K562 (cell line): ENCODE results near the gene FBXO46. TPM values are rescaled to one million over a fixed set of nuclear protein-coding genes. Genes with fewer than 3 reads are reported as not detected.

Source experiments
- BCOR ChIP-seq: fragments of 450-650 bp; IDR thresholded peaks from 2 replicates; pipeline ENCODE4 v1.6.1; 2016
- CBFB ChIP-seq: sonication (generic); formaldehyde crosslinking; IDR thresholded peaks from 2 replicates; pipeline ENCODE4 v1.4.0; 2020; ENCODE audit warnings: mild to moderate bottlenecking, missing genetic modification reagents
- CBX2 ChIP-seq: fragments of 200-600 bp; sonication (generic); IDR thresholded peaks from one replicate; pipeline ENCODE4 v1.6.1; 2012; ENCODE audit warnings: mild to moderate bottlenecking, low read length, inconsistent platforms; ENCODE audit not compliant: insufficient read depth, poor library complexity, severe bottlenecking
- CBX3 ChIP-seq, 2 experiments: IDR thresholded peaks; 1 replicate in 1 of 2; 2 replicates in 1 of 2; pipeline ENCODE4 v1.6.1; 2012; ENCODE audit warnings: inconsistent platforms in 2 of 2, low read length in 2 of 2, borderline replicate concordance in 1 of 2, control low read depth in 1 of 2
- E2F5 ChIP-seq: sonication (generic); formaldehyde crosslinking; IDR thresholded peaks from 2 replicates; pipeline ENCODE4 v1.8.0; 2022; ENCODE audit warnings: mild to moderate bottlenecking, missing genetic modification reagents
- FIP1L1 ChIP-seq: fragments of 200-400 bp; formaldehyde crosslinking; IDR thresholded peaks from 2 replicates; pipeline ENCODE4 v1.6.1; 2018; ENCODE audit warnings: mild to moderate bottlenecking, low read depth, low read length; ENCODE audit not compliant: poor library complexity, severe bottlenecking
- FOSL1 ChIP-seq: fragments of 200-800 bp; sonication (Bioruptor generic); conservative IDR thresholded peaks from 2 replicates; pipeline ENCODE4 v1.6.1; 2016; ENCODE audit warnings: missing genetic modification characterization, missing compliant biosample characterization
- GATA2 ChIP-seq: sonication (generic); formaldehyde crosslinking; IDR thresholded peaks from 2 replicates; pipeline ENCODE4 v1.4.0; 2020; ENCODE audit warnings: mild to moderate bottlenecking, missing genetic modification reagents
- HMG20B ChIP-seq: fragments of 250-450 bp; sonication (Bioruptor Pico); IDR thresholded peaks from 2 replicates; pipeline ENCODE4 v1.5.0; 2021; ENCODE audit warnings: mild to moderate bottlenecking
- HMGN3 ChIP-seq: IDR thresholded peaks from 2 replicates; pipeline ENCODE4 v1.6.1; 2011; ENCODE audit warnings: borderline replicate concordance, low read depth, mild to moderate bottlenecking, mixed read lengths, low read length; ENCODE audit not compliant: insufficient read length; ENCODE audit errors: extremely low read depth
- KAT7 ChIP-seq: sonication (generic); formaldehyde crosslinking; IDR thresholded peaks from 2 replicates; pipeline ENCODE4 v1.8.0; 2022; ENCODE audit warnings: missing genetic modification reagents, mild to moderate bottlenecking, borderline replicate concordance
- NFE2 ChIP-seq: IDR thresholded peaks from 2 replicates; pipeline ENCODE4 v1.6.1; 2014; ENCODE audit warnings: antibody characterized with exemption, low read depth
- SAFB ChIP-seq: fragments of 200-400 bp; formaldehyde crosslinking; IDR thresholded peaks from 2 replicates; pipeline ENCODE4 v1.6.1; 2017; ENCODE audit warnings: low read depth, low read length, borderline replicate concordance
- SMARCE1 ChIP-seq: fragments of 450-650 bp; IDR thresholded peaks from 2 replicates; pipeline ENCODE4 v1.7.1; 2016; ENCODE audit warnings: mild to moderate bottlenecking
- SUPT5H ChIP-seq: fragments of 450-650 bp; IDR thresholded peaks from 2 replicates; pipeline ENCODE4 v1.6.1; 2016
- TAF1 ChIP-seq: IDR thresholded peaks from 2 replicates; pipeline ENCODE4 v1.6.1; 2011; ENCODE audit warnings: mild to moderate bottlenecking, low read length, moderate library complexity; ENCODE audit not compliant: insufficient read depth, control insufficient read depth, severe bottlenecking; ENCODE audit errors: extremely low read depth
- ZBTB11 ChIP-seq, 3 experiments: fragments of 200-800 bp in 1 of 3; fragments of 250-450 bp in 1 of 3; fragments of 450-650 bp in 1 of 3; sonication (Bioruptor Pico) in 1 of 3; sonication (Bioruptor generic) in 1 of 3; formaldehyde crosslinking in 1 of 3; IDR thresholded peaks; 2 replicates each; pipeline versions ENCODE4 v1.6.1 to v1.8.0; 2016 to 2022; ENCODE audit warnings: mild to moderate bottlenecking in 2 of 3, missing genetic modification characterization in 2 of 3, missing compliant biosample characterization in 1 of 3, moderate library complexity in 1 of 3
- ZFP1 ChIP-seq: fragments of 450-650 bp; formaldehyde crosslinking; IDR thresholded peaks from 2 replicates; pipeline ENCODE4 v1.4.0; 2020; ENCODE audit warnings: mild to moderate bottlenecking, mixed read lengths
- ZFX ChIP-seq: sonication (generic); formaldehyde crosslinking; IDR thresholded peaks from 2 replicates; pipeline ENCODE4 v1.8.0; 2022; ENCODE audit warnings: mild to moderate bottlenecking, missing genetic modification reagents, moderate library complexity
- ZNF280B ChIP-seq: fragments of 250-450 bp; sonication (Bioruptor Pico); IDR thresholded peaks from 2 replicates; pipeline ENCODE4 v1.5.1; 2021; ENCODE audit warnings: mild to moderate bottlenecking
- ZNF282 ChIP-seq: sonication (generic); formaldehyde crosslinking; IDR thresholded peaks from 2 replicates; pipeline ENCODE4 v1.8.1; 2023; ENCODE audit warnings: missing genetic modification reagents
- ZNF324 ChIP-seq: fragments of 250-450 bp; sonication (Bioruptor Pico); IDR thresholded peaks from 2 replicates; pipeline ENCODE4 v1.4.0; 2020; ENCODE audit warnings: mild to moderate bottlenecking
- ZNF354B ChIP-seq: fragments of 250-450 bp; sonication (Bioruptor Pico); IDR thresholded peaks from 2 replicates; pipeline ENCODE4 v1.4.0; 2020
- ZNF717 ChIP-seq: fragments of 250-450 bp; sonication (Bioruptor Pico); IDR thresholded peaks from 2 replicates; pipeline ENCODE4 v1.5.0; 2021
- polyA plus RNA-seq, 8 experiments: library from polyadenylated mRNA; depleted of rRNA in 4 of 8; stranded (reverse) in 5 of 8; unstranded in 3 of 8; fragments of >200 nt; fragmentation: Nextera tagmentation in 2 of 8; fragmentation: Illumina TruSeq in 1 of 8; extraction: Ambion mirVana in 2 of 8; extraction: Trizol in 1 of 8; gene quantifications; 2 replicates each; pipeline versions ENCODE4 v1.2.1 to v1.2.3, GENCODE V29; 2011 to 2014; ENCODE audit warnings: inconsistent platforms in 1 of 8, missing spikeins in 1 of 8
- total RNA-seq, 7 experiments: library from RNA; depleted of rRNA in 6 of 7; stranded (reverse); fragments of >200 nt in 6 of 7; fragmentation: Illumina TruSeq in 2 of 7; extraction: Trizol in 2 of 7; gene quantifications; 2 replicates each; pipeline versions ENCODE4 v1.2.1 to v1.2.3, GENCODE V29; 2011 to 2021; ENCODE audit warnings: low replicate concordance in 1 of 7

Gene FBXO46
- total and polyA plus RNA-seq, 9 of the 15 experiments (the other 6 are each of a cell fraction or from before 2014, with no cell fraction given): 1.5 to 36.1 (median 7.3) TPM

- TF ChIP-seq ZFP1 (CRISPR knock-in tag): no peak
- no peak for TF ChIP-seq NFE2
- TF ChIP-seq ZNF282 (CRISPR knock-in tag): no peak
- TF ChIP-seq ZNF717 (CRISPR knock-in tag): no peak
- peak; percentile 65; the same call in 1 of the 2 replicates for TF ChIP-seq SUPT5H
- no peak for TF ChIP-seq CBX2
- no peak for TF ChIP-seq ZBTB11 (CRISPR knock-in tag; IDR thresholded peaks at IDR 0.05)
- no peak for TF ChIP-seq ZNF324 (CRISPR knock-in tag)
- no peak for TF ChIP-seq CBFB
- TF ChIP-seq ZFX (CRISPR knock-in tag): no peak
- 0 out of 2 replicates have a peak, but pooled peaks have one; percentile 65 for TF ChIP-seq E2F5
- TF ChIP-seq SAFB: no peak
- TF ChIP-seq FIP1L1: no peak
- TF ChIP-seq SMARCE1: no peak
- no peak for TF ChIP-seq HMG20B
- no peak for TF ChIP-seq ZNF354B (CRISPR knock-in tag)
- no peak for TF ChIP-seq GATA2
- no peak for TF ChIP-seq HMGN3
- TF ChIP-seq KAT7 (CRISPR knock-in tag): 0 out of 2 replicates have a peak, but pooled peaks have one; percentile 36
- TF ChIP-seq TAF1: peak; percentile 40
- 0 out of 2 replicates have a peak, but pooled peaks have one; percentile 29 for TF ChIP-seq FOSL1
- TF ChIP-seq BCOR: no peak; the same call in 1 of the 2 replicates
- TF ChIP-seq CBX3 (IDR thresholded peaks at IDR 0.05; ENCODE audit: borderline replicate concordance in 1 of 2, low read length in 2 of 2): no peak
- no peak for TF ChIP-seq ZNF280B (CRISPR knock-in tag)
Measured at GRCh38 chr19:45668342-45668871, 62.3 kb downstream of the FBXO46 start (continued).
